A549 treated with CORT108297 at 1 μM for 4 hours (cell line): ENCODE measurements around the gene XKR3. TPM values are rescaled to one million over a fixed set of nuclear protein-coding genes. Genes with fewer than 3 reads are reported as not detected.

ENCODE experiments used
- total RNA-seq: library from RNA; stranded (reverse); fragments of 200-300 nt; extraction: Qiagen RNA extraction; gene quantifications from 5 replicates; pipeline ENCODE4 v1.2.3, GENCODE V29; 2022

XKR3 gene
- not detected in 5 replicates for total RNA-seq

GRCh38 chr22:16824716-16825687, at the start of gene XKR3:
TSS of gene XKR3 (minus strand) at chr22:16825411. CDS start at chr22:16808073, 17,338 bp downstream.

Other genes starting within 250 kb of the XKR3 start
- gene CCT8L2, start 232.6 kb downstream of the XKR3 start, total RNA-seq: not detected in 5 replicates
- gene GAB4, start 182.8 kb upstream of the XKR3 start, total RNA-seq: not detected in 5 replicates